ENCODE results near the gene POU2AF3. TPM values are rescaled to one million over a fixed set of nuclear protein-coding genes. Genes with fewer than 3 reads are reported as not detected.

POU2AF3 gene
- total and polyA plus RNA-seq, 10 of the 15 experiments (the other 5 are each of a cell fraction or from before 2014, with no cell fraction given) = 0.17 TPM; not detected in 8

- TF ChIP-seq IRF5 (IDR thresholded peaks at IDR 0.05; ENCODE audit: borderline replicate concordance) = no peak
- no peak for TF ChIP-seq HCFC1 (IDR thresholded peaks at IDR 0.05; ENCODE audit: low read length)
- TF ChIP-seq SMAD1 (IDR thresholded peaks at IDR 0.05; ENCODE audit: low read depth, partially characterized antibody) = no peak
- TF ChIP-seq MXI1 (IDR thresholded peaks at IDR 0.05; ENCODE audit: low read depth, low read length) = no peak
- no peak for TF ChIP-seq NFYB (IDR thresholded peaks at IDR 0.05; ENCODE audit: insufficient read depth, low read depth, low read length)
- no peak for TF ChIP-seq NR2F1 (conservative IDR thresholded peaks at IDR 0.05)
- no peak for TF ChIP-seq BACH1 (IDR thresholded peaks at IDR 0.05; ENCODE audit: borderline replicate concordance)
- TF ChIP-seq ZBTB40 (IDR thresholded peaks at IDR 0.05; ENCODE audit: borderline replicate concordance) = no peak
- TF ChIP-seq SRF (IDR thresholded peaks at IDR 0.05; ENCODE audit: low read depth in 2 of 2, low read length in 2 of 2) = no peak
- TF ChIP-seq PKNOX1 (IDR thresholded peaks at IDR 0.05) = no peak
- no peak for TF ChIP-seq BHLHE40 (IDR thresholded peaks at IDR 0.05; ENCODE audit: borderline replicate concordance in 1 of 2, low read depth in 2 of 2, low read length in 1 of 2)
These were observed 22.6 kb downstream of the POU2AF3 start (continued) for GRCh38 chr11:111320728-111321568.
